GM12872 (cell line): ENCODE measurements around the gene RFT1.

Source experiments
- TF ChIP-seq, protein P1 (sequence below): IDR thresholded peaks from 3 replicates; pipeline ENCODE4 v1.5.1; 2011; ENCODE audit warnings: low read depth, mild to moderate bottlenecking, low read length, moderate library complexity; ENCODE audit not compliant: insufficient read depth

The RFT1 gene

GRCh38 chr3:53151465-53151864, 21.2 kb upstream of the RFT1 start:
- TF ChIP-seq, protein P1, sequence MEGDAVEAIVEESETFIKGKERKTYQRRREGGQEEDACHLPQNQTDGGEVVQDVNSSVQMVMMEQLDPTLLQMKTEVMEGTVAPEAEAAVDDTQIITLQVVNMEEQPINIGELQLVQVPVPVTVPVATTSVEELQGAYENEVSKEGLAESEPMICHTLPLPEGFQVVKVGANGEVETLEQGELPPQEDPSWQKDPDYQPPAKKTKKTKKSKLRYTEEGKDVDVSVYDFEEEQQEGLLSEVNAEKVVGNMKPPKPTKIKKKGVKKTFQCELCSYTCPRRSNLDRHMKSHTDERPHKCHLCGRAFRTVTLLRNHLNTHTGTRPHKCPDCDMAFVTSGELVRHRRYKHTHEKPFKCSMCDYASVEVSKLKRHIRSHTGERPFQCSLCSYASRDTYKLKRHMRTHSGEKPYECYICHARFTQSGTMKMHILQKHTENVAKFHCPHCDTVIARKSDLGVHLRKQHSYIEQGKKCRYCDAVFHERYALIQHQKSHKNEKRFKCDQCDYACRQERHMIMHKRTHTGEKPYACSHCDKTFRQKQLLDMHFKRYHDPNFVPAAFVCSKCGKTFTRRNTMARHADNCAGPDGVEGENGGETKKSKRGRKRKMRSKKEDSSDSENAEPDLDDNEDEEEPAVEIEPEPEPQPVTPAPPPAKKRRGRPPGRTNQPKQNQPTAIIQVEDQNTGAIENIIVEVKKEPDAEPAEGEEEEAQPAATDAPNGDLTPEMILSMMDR, result no peak

GRCh38 chr3:53150247-53151085, 20.2 kb upstream of the RFT1 start:
- TF ChIP-seq, protein P1, result no peak

GRCh38 chr3:53149699-53150098, 19.5 kb upstream of the RFT1 start:
- TF ChIP-seq, protein P1, result no peak

GRCh38 chr3:53149006-53149690, 18.9 kb upstream of the RFT1 start:
- TF ChIP-seq, protein P1, result no peak

DNA sequence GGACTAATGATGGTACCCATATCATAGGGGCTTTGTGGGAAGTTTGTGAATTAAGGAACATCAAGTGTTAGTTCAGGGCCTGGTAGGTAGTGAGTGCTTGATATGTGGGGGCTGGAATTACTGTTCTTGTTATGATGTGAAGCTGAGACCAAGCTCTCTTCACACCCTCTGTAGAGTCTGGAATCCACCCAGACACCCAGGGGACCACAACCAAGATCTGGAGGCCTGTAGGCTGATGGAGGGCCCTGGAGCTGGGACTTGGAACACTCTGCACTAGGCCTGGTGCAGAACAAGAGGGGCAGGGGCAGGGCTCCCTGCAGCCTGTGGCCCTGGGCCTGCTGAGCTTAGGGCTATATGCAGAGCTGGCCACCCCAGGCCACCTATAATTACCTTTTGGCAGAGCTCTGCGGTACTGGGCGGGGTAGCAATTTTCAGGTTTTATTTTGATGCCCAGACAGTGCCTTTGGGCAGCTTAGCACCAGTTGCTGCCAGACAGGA, 17.7 kb upstream of the RFT1 start:
- TF ChIP-seq, protein P1, result no peak

- TF ChIP-seq, protein P1, result no peak
Measured at GRCh38 chr3:53147151-53147902, 17.1 kb upstream of the RFT1 start.
